ENCODE results near the gene OTUD3.
"Not testable (repeated sequence)": the region's sequence is repeated elsewhere in the genome, so short reads cannot be mapped to it uniquely, and the experiment has no call there.

OTUD3 gene, protein sequence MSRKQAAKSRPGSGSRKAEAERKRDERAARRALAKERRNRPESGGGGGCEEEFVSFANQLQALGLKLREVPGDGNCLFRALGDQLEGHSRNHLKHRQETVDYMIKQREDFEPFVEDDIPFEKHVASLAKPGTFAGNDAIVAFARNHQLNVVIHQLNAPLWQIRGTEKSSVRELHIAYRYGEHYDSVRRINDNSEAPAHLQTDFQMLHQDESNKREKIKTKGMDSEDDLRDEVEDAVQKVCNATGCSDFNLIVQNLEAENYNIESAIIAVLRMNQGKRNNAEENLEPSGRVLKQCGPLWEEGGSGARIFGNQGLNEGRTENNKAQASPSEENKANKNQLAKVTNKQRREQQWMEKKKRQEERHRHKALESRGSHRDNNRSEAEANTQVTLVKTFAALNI

DNA sequence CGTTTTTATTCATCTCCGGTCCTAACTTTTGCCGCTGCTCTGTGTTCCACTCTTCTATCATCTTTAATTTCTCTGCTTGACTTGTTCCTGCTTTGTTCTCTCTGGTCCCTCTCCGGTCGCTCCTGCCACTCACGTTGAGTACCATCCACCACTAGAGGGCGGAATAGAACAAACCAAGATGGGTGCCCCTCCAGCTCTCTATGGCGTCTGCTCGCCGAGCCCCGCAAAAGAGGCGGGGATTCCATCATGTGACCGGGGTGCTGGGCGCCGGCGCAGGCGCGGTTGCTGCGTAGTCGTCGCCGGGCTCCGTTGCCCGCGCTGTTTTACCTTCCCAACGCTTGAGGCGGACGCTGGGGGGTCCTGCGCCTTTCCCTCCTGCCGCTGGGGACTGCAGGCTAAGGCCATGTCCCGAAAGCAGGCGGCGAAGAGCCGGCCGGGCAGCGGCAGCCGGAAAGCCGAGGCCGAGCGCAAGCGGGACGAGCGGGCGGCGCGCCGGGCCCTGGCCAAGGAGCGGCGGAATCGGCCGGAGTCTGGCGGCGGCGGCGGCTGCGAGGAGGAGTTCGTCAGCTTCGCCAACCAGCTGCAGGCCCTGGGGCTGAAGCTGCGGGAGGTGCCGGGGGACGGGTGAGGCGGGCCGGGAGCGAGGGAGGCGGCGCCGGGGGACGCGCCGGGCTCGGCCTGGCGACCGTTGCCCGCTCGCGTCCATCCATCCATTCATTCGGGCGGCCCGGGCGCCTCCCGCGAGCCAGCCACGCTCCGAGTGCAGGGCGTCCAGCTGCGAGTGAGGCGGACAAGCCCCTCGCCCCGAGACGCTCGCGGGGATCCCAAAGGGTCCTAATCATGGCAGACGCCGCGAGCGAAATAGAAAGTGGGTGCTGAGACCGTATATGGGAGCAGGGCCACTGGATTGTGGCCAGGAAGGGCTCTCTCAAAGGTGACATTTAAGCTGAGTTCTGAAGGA is at the start of gene OTUD3:
TSS of gene OTUD3 (plus strand) at position 285 of the 961 bp plus-strand sequence. CDS start at position 404, 119 bp downstream.
- peak; percentile 98 for DNase-seq (ENCODE audit: low spot score)

DNA sequence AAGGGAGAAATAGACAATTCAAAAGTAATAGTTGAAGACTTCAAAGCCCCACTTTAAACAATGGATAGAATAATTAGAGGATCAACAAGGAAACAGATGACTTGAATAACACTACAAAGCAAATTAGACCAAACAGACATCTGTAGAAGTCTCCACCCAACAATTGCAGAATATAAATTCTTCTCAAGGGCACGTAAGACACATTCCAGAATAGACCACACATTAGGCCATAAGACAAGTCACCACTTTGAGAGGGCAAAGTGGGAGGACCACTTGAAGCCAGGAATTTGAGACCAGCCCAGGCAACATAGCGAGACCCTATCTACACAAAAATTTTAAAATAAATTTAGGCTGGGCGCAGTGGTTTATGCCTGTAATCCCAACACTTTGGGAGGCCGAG is 46.6 kb upstream of the OTUD3 start:
- no peak for DNase-seq (ENCODE audit: low spot score)

DNA sequence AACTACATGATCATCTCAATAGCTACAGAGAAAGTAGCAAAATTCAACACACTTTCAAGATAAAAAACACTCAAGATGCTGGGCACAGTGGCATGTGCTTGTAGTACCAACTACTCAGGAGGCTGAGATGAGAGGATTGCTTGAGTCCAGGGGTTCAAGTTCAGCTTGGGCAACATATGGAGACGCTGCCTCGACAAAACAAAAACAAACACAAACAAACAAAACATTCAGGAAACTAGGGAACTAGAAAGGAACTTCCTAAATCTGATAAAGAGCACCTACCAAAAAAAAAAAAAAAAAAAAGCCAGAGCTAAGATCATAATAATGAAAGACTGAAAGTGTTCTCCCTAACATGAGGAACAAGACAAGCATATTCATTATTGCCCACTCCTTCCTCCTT is 44.3 kb upstream of the OTUD3 start:
- DNase-seq (ENCODE audit: low spot score) = no peak

DNA sequence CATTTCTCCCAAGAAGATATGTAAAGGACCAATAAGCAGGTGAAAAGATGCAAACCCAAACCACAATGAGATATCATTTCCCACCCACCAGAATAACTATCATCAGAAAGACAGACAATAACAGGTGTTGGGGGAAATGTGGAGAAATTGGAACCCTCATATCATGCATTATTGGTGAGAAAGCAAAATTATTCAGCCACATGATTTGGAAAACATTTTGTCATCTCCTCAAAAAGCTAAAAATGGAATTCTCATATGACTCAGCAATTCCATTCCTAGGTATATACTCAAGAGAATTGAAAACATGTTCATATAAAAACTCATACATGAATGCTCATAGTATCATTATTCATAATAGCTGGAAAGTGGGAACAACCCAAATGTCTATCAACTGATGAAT is 42.0 kb upstream of the OTUD3 start:
- no peak for DNase-seq (ENCODE audit: low spot score)

DNA sequence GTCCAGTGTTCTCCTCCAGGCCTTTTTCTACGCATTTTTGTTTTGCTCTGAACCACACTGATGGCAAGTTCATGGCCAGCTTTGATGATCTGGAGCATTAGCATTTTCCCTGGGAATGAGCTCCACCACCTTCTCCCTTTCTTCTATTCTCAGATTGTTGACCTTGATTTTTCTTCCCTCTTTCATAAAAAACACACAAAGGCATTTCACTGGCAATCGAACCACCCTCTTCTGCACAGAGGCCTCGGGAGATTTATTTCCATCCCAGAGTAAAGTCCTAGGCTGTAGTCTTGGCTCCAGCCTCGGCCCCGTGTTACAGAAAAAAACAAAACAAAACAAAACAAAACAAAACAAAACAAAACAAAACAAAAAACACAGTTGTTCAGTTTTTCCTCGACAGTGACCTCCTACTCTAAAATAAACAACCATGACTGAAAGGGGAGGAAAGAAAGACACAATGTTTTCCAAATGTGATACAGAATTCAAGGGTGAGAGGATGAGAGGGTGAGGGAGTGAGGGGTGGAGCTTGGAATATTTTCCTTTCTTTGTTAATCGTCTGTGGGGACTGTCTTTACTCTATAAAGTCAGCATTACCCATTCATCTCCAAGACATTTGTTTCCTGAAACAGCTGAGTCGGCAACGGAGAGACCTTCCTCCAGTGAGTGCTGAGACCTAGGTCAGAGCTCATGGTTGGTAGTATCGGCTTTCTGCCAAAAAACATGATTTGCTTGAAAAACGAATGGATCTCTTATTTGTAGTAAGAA is 37.3 kb upstream of the OTUD3 start:
- no peak for DNase-seq (ENCODE audit: low spot score)

DNA sequence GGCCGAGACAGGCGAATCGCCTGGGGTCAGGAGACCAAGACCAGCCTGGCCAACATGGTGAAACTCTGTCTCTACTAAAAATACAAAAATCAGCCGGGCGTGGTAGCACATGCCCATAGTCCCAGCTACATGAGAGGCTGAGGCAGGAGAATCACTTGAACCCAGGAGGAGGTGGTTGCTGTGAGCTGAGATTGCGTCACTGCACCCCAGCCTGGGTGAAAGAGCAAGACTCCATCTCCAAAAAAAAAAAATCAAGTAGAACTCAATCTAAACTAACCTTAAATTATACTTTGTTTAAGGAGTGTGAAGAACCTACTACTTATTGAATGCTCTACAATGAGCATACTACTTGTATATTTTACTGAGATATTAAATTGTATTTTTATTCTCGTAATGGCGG is 36.6 kb upstream of the OTUD3 start:
- DNase-seq (ENCODE audit: low spot score) = no peak

DNA sequence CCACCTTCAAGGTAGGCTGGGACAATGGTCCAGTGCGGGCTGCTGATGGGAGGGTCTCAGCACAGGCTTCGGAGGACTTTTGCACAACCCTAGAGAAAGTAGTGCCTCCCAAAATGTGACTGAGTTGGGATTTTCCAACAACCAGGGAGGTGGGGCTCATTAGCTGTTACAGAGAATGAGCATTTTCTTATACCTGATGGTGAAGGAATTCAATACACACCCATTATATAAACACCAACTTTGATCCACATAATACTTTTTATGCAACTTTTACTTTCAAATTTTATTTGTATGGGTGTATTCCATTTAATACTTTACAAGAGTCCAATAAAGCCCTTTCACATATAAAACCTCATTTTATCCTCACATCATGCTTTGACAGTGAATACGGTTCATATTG is 35.9 kb upstream of the OTUD3 start:
- DNase-seq (ENCODE audit: low spot score) = no peak

DNA sequence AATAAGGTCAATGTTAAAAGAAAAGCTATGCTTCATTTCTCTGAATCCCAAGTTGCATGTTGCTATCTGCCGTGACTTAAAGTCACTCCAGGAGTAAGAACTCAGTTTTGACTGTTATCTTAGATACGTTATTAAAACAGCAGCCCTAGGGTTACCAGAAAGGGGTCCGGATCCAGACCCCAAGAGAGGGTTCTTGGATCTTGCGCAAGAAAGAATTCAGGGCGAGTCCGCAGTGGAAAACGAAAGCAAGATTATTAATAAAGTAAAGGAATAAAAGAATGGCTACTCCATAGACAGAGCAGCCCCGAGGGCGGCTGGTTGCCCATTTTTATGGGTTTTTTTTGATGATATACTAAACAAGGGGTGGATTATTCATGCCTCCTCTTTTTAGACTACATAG is 34.9 kb upstream of the OTUD3 start:
- not testable (repeated sequence) for DNase-seq (ENCODE audit: low spot score)

DNA sequence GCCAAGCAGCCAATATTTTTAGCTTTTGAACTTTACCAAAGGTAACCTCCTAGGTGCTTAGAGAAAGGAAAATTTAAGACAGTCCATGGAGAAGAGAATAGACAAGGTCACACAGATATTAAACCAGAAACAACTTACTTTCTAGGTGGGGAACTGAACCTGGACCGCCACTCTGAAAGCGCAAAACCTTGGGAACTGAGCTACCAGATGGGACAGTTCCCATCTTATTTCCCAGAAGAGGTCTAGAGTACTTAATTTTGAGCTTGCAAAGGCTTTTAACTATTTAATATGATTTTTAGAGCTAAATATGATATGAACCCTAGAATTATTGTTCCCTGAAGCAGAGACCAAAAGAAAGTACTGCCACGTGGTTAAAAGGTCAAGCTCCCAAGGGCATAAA is 32.9 kb upstream of the OTUD3 start:
- not testable (repeated sequence) for DNase-seq (ENCODE audit: low spot score)

DNA sequence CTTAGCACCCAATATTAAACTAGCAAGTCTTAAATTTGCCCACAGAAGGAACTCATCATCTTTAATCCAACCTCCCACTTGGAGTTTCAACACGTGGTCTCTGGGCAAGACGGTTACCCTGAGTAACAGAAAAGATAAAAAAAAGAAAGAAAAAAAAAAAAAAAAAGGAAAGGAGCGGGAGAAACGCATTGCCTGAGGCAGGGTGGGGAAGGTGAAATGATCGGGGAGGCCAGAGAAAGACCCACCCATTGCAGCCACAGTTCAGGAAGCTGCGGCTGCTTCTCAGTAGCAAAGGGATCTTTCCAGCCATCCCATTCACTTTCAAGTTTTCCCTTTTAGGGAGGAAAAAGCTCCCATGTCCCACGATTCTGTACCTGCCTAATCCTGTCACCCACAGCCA is 32.0 kb upstream of the OTUD3 start:
- DNase-seq (ENCODE audit: low spot score) = no peak

DNA sequence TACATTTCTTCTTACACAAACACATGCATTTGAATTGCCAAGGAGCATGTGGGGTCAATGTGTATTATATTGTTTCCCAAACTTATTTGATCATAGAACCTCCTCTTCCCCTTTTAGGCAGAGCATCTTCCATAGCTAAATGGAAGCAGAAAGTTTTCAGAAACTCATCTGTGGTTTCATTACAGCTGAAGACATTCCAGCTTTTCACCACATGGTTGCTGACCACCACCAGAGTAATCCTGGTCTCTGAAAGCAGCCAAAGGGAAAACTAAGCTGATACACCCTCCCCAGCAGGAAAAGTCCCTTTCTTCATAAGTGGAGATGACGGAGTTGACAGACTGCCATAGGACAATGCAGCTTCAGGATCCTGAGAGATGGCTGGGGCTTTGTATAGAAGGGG is 30.2 kb upstream of the OTUD3 start:
- DNase-seq (ENCODE audit: low spot score) = no peak

DNA sequence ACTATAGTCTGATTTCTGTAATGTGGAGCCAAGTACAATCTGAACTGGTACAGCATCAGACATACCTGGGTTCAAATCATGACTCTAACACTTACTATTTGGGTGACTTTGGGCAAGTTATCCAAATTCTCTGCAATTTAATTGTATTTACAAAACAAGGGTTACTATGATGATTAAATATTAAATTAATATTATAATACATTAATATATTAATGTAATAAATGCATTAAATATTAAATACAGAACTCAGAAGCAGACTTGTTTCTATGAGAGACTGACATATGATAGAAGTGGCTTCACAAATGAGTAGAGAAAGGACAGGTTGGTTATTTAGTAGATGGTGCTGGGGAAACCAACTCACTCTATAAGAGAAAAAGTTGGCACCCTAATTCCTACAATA is 27.3 kb upstream of the OTUD3 start:
- DNase-seq (ENCODE audit: low spot score) = no peak

DNA sequence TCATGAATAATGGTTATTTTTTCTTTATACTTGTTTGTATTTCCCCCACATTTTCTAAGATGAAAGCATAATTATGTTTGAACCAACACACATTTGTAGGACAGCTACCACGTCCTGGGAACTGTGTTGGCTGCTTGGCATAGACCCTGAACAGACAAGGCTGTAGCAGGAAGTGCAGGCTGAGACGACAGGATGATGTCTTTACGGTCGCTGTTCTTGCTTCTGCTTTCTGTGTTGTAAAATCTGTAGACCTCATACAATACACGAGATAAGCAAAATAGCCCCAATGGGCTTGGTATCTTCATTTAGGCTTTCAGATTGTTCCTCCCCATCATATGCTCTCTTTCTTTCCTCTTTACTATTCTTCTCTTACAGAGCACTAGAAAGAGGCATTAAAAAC is 23.3 kb upstream of the OTUD3 start:
- DNase-seq (ENCODE audit: low spot score) = no peak

DNA sequence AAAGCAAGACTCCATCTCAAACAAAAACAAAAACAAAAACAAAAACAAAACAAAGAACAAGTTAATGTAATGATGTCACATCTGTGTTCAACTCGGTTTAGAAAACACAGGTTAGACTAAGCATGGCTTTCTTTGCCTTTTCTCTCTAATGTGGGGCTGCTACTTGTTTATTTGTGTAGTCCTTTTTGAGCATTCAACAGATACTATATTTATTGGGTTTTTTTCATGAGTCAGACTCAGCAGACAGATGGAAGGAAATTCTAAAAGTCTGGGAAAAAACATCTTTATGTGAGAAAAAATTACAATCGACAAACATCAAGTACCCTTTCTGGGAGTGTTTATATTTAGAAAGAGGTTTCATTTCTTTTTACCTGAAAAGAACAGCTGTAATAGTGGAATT is 22.3 kb upstream of the OTUD3 start:
- no peak for DNase-seq (ENCODE audit: low spot score)

DNA sequence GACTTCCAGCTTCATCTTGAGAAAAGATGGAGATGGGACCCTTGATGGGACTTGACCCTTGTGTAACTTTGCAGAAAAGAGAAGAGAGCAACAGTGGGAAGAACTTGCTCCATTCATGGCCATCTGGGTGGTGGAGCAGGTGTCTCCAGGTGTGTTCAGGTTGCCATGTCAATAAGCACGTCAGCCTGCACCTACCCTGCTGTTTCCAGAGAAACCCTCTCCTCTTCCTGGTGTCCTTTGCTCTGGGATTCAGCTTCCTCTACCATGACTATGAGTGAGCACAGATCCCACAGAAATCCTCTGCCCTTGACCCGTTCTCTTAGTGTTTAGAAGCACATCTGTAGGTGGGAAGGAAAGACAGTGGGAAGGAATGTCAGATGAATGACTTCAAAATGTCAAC is 21.8 kb upstream of the OTUD3 start:
- no peak for DNase-seq (ENCODE audit: low spot score)

DNA sequence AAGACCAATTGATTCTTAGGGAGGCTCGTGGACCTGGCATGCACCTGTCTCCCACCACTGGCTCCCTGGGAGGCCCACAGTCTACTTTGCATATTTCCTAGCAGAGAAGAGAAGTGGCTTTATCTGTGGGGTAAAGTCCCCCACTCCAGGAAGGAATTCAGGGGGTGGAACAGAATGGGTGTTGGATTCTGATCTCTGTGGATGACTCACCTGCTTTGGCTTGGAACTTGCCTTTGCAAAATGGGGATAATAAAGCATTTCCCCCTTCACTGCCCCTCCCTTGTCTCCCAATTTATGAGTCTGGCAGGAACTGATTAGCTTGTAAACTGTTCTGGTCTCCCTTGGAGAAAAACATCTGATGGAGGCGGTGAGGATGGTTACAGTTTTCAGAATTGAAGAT is 21.2 kb upstream of the OTUD3 start:
- no peak for DNase-seq (ENCODE audit: low spot score)

DNA sequence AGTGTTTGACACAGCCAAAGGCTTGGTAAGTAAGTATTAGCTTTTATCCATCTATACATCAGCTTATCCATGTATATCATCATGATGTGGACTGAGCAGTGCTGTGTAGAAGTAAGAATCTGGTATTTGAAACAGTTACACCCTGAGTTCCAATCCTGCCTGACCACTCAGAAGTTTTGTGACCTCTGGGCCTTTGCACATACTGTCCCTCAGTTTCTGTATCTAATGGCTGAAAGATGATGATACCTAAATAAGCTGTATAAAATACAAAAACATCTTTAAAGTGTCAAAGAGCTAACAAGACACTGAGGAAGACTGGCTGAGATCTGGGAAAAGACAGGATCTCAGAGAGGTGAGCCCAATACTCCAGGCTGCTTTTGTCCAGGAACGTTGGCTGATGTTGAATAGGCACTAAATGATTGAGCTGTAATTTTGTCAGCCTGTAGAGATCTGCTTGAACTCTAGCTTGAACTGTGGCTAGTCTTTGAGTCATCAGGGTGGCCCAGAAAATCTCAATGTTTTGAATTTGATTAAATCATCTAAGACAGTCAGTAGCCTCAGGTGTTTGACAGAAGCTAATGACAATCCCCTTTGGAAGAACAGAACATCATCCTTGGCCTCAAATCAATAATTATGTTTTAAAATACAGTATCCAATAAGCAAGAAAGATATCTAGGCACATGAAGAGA is 20.2 kb upstream of the OTUD3 start:
- DNase-seq (ENCODE audit: low spot score) = no peak

DNA sequence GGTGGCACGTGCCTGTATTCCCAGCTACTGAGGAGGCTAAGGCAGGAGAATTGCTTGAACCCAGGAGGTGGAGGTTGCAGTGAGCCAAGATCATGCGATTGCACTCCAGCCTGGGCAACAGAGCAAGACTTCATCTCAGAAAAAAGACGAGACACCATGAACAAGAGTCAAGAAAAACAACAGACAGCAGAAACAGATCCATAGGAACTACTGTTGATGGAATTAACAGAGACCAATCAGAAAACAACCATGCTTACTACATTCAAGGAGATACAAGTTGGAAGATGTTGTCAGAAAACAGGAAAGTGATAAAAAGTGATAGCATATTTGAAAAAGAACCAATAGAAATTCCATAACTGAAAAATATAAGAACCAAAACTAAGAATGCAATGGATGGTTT is 19.3 kb upstream of the OTUD3 start:
- DNase-seq (ENCODE audit: low spot score) = no peak

DNA sequence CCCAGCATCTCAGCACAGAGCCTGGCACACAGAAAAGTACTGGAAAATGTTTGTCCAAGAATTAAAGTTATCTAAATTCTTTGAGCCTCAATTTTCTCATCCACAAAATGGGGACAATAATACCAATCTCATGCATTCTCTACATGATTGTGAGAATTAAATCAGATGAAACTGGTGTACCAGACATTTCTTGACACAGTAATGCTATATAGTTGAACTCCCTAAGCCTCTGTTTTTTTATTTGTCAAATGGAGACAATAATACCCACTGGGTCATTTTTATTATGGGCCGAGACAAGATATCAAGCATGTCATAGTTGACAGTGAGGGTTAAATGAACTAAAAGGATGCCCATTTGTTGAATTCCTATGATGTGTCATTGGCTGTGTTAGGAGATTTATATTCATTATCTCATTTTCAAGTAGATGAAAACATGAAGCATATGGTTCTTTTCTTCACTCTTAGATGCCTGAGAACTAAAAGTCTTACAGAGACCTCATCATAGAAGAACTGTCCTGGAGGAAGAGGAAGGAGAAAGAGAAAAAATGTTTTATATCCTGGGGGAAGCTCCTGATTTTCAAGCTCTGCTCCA is 17.5 kb upstream of the OTUD3 start:
- DNase-seq (ENCODE audit: low spot score) = no peak

DNA sequence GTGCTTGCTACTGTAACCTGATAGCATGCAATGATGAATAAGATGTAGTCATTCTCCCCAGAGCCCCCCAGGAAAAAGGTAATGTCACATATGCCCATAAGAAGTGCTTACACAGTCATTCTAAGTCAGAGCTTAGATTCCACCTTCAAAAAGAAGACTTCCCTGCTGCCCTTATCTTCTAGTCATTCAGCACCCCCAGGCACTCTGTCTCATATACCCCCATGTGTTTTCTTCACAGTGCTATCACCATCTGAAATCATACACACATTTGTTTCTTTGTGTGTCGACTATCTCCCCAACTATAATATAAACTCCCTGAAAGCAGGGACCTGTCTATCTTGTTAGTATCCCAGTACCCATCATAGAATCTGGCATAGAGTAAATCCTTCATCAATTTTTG is 16.2 kb upstream of the OTUD3 start:
- no peak for DNase-seq (ENCODE audit: low spot score)

DNA sequence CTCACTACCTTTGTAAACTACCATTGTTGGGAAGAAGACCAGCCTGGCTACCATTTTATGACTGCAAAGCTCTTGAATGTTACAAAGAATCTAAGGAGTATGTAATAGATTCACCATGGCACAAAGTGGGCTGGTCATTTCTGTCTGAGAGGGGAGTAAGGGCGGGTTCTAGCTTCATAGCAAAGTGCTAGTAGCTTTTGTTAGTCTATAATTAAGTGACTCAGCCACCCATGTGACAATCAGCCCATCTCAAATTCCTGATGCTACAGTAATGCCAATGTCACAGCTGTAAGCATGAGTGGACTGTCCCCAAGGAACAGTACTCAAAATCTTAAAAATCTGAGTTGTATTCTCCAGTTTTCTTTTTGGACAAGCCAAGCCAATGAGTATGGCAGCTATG is 15.4 kb upstream of the OTUD3 start:
- DNase-seq (ENCODE audit: low spot score) = no peak

Measured in hematopoietic multipotent progenitor cell treated with erythropoietin and hydrocortisone succinate and interleukin-3 and kit ligand, for 17 days (in vitro differentiated cells).